H1 (cell line): Measurements from ENCODE around the gene BTBD7.

Experiments used
- ASH2L ChIP-seq: fragments of 200-600, 300-600 bp; sonication (generic); IDR thresholded peaks from one replicate; pipeline ENCODE4 v1.7.1; 2017; ENCODE audit warnings: low read length
- CHD1 ChIP-seq: IDR thresholded peaks from 2 replicates; pipeline ENCODE4 v1.6.1; 2012; ENCODE audit warnings: low read depth, low read length, improper control_type of control experiment
- CREB1 ChIP-seq: IDR thresholded peaks from 2 replicates; pipeline ENCODE4 v1.6.1; 2012; ENCODE audit warnings: inconsistent platforms
- EZH2 ChIP-seq: fragments of 200-600 bp; sonication (generic); IDR thresholded peaks from 2 replicates; pipeline ENCODE4 v1.7.1; 2012; ENCODE audit warnings: low read depth, mild to moderate bottlenecking, moderate library complexity, low read length, inconsistent platforms; ENCODE audit not compliant: severe bottlenecking
- HDAC2 ChIP-seq, 2 experiments: fragments of 300-600 bp in 1 of 2; sonication (generic) in 1 of 2; IDR thresholded peaks; 2 replicates each; pipeline ENCODE4 v1.6.1; 2011 to 2012; ENCODE audit warnings: low read depth in 2 of 2, low read length in 2 of 2, mild to moderate bottlenecking in 2 of 2, moderate library complexity in 2 of 2, borderline replicate concordance in 1 of 2, inconsistent platforms in 1 of 2
- POLR2AphosphoS5 ChIP-seq: IDR thresholded peaks from 2 replicates; pipeline ENCODE4 v1.6.1; 2011; ENCODE audit warnings: low read depth, low read length
- RFX5 ChIP-seq: IDR thresholded peaks from 2 replicates; pipeline ENCODE4 v1.6.1; 2011; ENCODE audit warnings: low read depth, low read length, improper control_type of control experiment, borderline replicate concordance
- SIN3A ChIP-seq, 2 experiments: IDR thresholded peaks in 1 of 2; conservative IDR thresholded peaks in 1 of 2; 2 replicates each; pipeline ENCODE4 v1.6.1; 2011 to 2012; ENCODE audit warnings: low read length in 2 of 2, improper control_type of control experiment in 1 of 2, low read depth in 1 of 2, mild to moderate bottlenecking in 1 of 2
- SP1 ChIP-seq: IDR thresholded peaks from 2 replicates; pipeline ENCODE4 v1.6.1; 2011; ENCODE audit warnings: low read depth, low read length
- TF ChIP-seq, protein P1 (sequence below), 3 experiments: IDR thresholded peaks; 1 replicate in 2 of 3; 2 replicates in 1 of 3; pipeline versions ENCODE4 v1.5.1 to v1.6.1; 2011; ENCODE audit warnings: low read length in 3 of 3, mild to moderate bottlenecking in 3 of 3, inconsistent platforms in 2 of 3, low read depth in 1 of 3, moderate library complexity in 1 of 3; ENCODE audit not compliant: insufficient read depth in 1 of 3; ENCODE audit errors: control extremely low read depth in 1 of 3

DNA sequence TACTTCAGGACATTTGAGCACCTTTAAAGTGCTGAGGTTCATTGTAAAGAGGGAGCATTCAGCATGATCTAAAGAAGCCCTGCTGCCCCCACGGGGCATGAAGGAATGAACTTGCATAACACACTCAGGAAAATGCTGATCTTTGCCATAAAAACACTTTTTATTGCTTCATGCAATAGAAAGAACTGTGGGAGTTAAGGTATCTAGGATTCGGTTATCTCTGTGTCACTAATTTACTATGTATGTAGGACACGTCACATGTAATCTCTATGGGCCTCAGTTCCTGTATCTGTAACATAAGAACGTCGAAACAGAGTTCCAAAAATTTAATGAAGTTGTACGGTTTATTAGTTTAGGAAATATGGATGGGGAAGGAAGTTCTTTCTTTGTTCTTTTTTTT lies 33.0 kb downstream of the BTBD7 start:
- TF ChIP-seq ASH2L: no peak
- no peak for TF ChIP-seq CHD1
- TF ChIP-seq SIN3A (conservative IDR thresholded peaks at IDR 0.05 in 1 of 2, IDR thresholded peaks at IDR 0.05 in 1 of 2; ENCODE audit: low read depth in 1 of 2, low read length in 2 of 2): no peak
- no peak for TF ChIP-seq EZH2
- no peak for TF ChIP-seq CREB1
- no peak for TF ChIP-seq RFX5
- no peak for TF ChIP-seq HDAC2 (IDR thresholded peaks at IDR 0.05; ENCODE audit: borderline replicate concordance in 1 of 2, low read depth in 2 of 2, low read length in 2 of 2)
- no peak for TF ChIP-seq POLR2AphosphoS5
- no peak for TF ChIP-seq SP1
- TF ChIP-seq, protein P1, sequence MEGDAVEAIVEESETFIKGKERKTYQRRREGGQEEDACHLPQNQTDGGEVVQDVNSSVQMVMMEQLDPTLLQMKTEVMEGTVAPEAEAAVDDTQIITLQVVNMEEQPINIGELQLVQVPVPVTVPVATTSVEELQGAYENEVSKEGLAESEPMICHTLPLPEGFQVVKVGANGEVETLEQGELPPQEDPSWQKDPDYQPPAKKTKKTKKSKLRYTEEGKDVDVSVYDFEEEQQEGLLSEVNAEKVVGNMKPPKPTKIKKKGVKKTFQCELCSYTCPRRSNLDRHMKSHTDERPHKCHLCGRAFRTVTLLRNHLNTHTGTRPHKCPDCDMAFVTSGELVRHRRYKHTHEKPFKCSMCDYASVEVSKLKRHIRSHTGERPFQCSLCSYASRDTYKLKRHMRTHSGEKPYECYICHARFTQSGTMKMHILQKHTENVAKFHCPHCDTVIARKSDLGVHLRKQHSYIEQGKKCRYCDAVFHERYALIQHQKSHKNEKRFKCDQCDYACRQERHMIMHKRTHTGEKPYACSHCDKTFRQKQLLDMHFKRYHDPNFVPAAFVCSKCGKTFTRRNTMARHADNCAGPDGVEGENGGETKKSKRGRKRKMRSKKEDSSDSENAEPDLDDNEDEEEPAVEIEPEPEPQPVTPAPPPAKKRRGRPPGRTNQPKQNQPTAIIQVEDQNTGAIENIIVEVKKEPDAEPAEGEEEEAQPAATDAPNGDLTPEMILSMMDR (IDR thresholded peaks at IDR 0.05; ENCODE audit: control extremely low read depth in 1 of 3, insufficient read depth in 1 of 3, low read depth in 1 of 3, low read length in 3 of 3): no peak
